OCI-LY3 (cell line): ENCODE data around the gene ARHGAP42.

Experiments used
- H2AFZ ChIP-seq: fragments of 200-600, 300-600 bp; shearing (Covaris generic); 2 replicates; pipeline ENCODE4 v1.6.0; 2014; ENCODE audit warnings: antibody characterized with exemption, low read depth, low read length
- H3K27ac ChIP-seq: fragments of 200-600, 300-600 bp; sonication (generic); 2 replicates; pipeline ENCODE4 v1.5.1; 2014; ENCODE audit warnings: mild to moderate bottlenecking, low read length, moderate library complexity, mixed read lengths
- H3K27me3 ChIP-seq: fragments of 200-600, 300-600 bp; sonication (generic); 2 replicates; pipeline ENCODE4 v1.6.1; 2014; ENCODE audit warnings: low read depth, low read length, mixed read lengths
- H3K36me3 ChIP-seq: fragments of 200-600, 300-600 bp; sonication (generic); replicated peaks from 2 replicates; pipeline ENCODE3; 2014; ENCODE audit warnings: low read depth, low read length, mixed read lengths
- H3K4me1 ChIP-seq: fragments of 300-600, 200-600 bp; sonication (generic); 2 replicates; pipeline ENCODE4 v1.6.1; 2014; ENCODE audit warnings: low read length, mixed read lengths
- H3K4me2 ChIP-seq: fragments of 200-600, 300-600 bp; sonication (generic); 2 replicates; pipeline ENCODE4 v1.6.1; 2014; ENCODE audit warnings: low read length, mixed read lengths
- H3K4me3 ChIP-seq: fragments of 300-600, 200-600 bp; sonication (generic); 2 replicates; pipeline ENCODE4 v1.5.1; 2014; ENCODE audit warnings: antibody characterized with exemption, mild to moderate bottlenecking, low read length, moderate library complexity
- H3K79me2 ChIP-seq: fragments of 300-600, 200-600 bp; shearing (Covaris generic); 2 replicates; pipeline ENCODE4 v1.6.1; 2014; ENCODE audit warnings: mild to moderate bottlenecking, low read length, mixed read lengths
- H3K9ac ChIP-seq: fragments of 300-600, 200-600 bp; shearing (Covaris generic); 2 replicates; pipeline ENCODE4 v1.6.0; 2014; ENCODE audit warnings: mild to moderate bottlenecking, low read length, moderate library complexity
- H3K9me3 ChIP-seq: fragments of 200-600, 300-600 bp; shearing (Covaris generic); 2 replicates; pipeline ENCODE4 v1.6.1; 2014; ENCODE audit warnings: low read length, mixed read lengths; ENCODE audit not compliant: insufficient read depth
- H4K20me1 ChIP-seq: fragments of 200-600, 300-600 bp; sonication (generic); 2 replicates; pipeline ENCODE4 v1.6.1; 2016; ENCODE audit warnings: low read length, mixed read lengths; ENCODE audit not compliant: insufficient read depth
- CTCF ChIP-seq: fragments of 200-600, 300-600 bp; sonication (generic); IDR thresholded peaks from 2 replicates; pipeline ENCODE4 v1.5.1; 2014; ENCODE audit warnings: antibody characterized with exemption, low read length, low read depth
- EZH2phosphoT487 ChIP-seq: fragments of 200-600 bp; shearing (Covaris generic); IDR thresholded peaks from 2 replicates; pipeline ENCODE4 v1.6.1; 2018; ENCODE audit warnings: antibody characterized with exemption, mixed run types, low read depth

The ARHGAP42 gene

GRCh38 chr11:100999756-101000155 is 312.7 kb downstream of the ARHGAP42 start:
- Histone ChIP-seq H3K4me2 (no peak overlapping the region), H3K27ac (no peak overlapping the region), H3K4me3 (no peak overlapping the region), H3K36me3 (no peaks in the 10 kb centered on the region), H3K9me3 (no peaks in the 10 kb centered on the region), H3K27me3 (no peaks in the 10 kb centered on the region), H3K4me1 (no peaks in the 10 kb centered on the region), H3K9ac (no peak overlapping the region), H4K20me1 (no peaks in the 10 kb centered on the region), H3K79me2 (no peaks in the 10 kb centered on the region), H2AFZ (no peak overlapping the region)
- TF ChIP-seq CTCF: no peak
- no peak for TF ChIP-seq EZH2phosphoT487

DNA sequence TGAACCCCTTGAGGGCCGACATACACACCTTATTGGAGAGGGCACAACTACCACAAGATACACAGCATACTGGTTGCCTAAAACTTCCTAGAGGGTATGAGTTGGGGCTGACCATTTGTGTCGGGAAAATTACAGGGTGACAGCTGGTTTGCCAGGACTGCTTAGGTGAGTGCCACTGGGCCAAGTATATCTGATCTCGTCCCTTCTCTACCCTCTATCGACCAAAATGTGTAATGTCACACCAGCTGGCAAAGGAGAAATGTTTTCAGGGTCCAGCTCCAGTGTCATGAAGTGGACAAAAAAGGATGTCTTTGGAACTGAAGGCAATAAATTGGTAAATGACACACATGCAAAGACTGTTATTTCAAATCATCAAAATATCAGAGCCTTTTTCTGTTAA is 316.4 kb downstream of the ARHGAP42 start:
- no peaks in the 10 kb centered on the region for H3K79me2 ChIP-seq
- no peak overlapping the region for H3K27ac ChIP-seq
- TF ChIP-seq EZH2phosphoT487: no peak
- peak; percentile 41 for TF ChIP-seq CTCF
- H3K36me3 ChIP-seq: no peaks in the 10 kb centered on the region
- H3K9me3 ChIP-seq: no peaks in the 10 kb centered on the region
- no peak overlapping the region for H2AFZ ChIP-seq
- no peak overlapping the region for H3K4me3 ChIP-seq
- H3K4me1 ChIP-seq: peaks cover under 1% of the 10 kb centered on the region; the same call in 1 of the 2 replicates
- no peaks in the 10 kb centered on the region for H4K20me1 ChIP-seq
- no peaks in the 10 kb centered on the region for H3K27me3 ChIP-seq
- H3K9ac ChIP-seq: no peak overlapping the region
- H3K4me2 ChIP-seq: no peak overlapping the region

GRCh38 chr11:101008961-101009689 is 322.0 kb downstream of the ARHGAP42 start:
- no peaks in the 10 kb centered on the region for H4K20me1 ChIP-seq
- no peak overlapping the region for H3K27ac ChIP-seq

DNA sequence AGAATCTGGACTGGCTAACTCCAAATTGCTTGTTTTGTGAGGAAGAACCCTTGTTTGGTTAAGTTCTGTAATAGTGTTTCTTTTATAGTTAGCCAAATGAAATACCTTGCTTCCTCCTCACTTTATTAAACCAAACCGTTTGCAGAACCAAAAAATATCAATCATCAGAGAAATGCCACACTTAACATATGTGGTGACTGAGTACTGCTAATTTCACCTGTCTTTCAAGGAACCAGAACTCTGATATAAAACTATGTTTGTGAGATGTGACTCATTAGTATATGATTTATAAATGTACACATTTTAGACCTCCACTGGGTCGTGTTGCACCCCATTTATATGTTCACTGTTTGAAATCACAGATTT is 322.6 kb downstream of the ARHGAP42 start:
- TF ChIP-seq CTCF (no peak), EZH2phosphoT487 (no peak)
- Histone ChIP-seq H4K20me1 (no peaks in the 10 kb centered on the region), H3K9me3 (no peaks in the 10 kb centered on the region), H3K27me3 (no peaks in the 10 kb centered on the region), H3K79me2 (no peaks in the 10 kb centered on the region), H3K27ac (no peak overlapping the region), H3K9ac (no peak overlapping the region), H3K36me3 (no peaks in the 10 kb centered on the region), H2AFZ (no peak overlapping the region), H3K4me3 (no peak overlapping the region), H3K4me2 (peak overlapping the region; percentile 30), H3K4me1 (peaks cover 14% of the 10 kb centered on the region)

More at GRCh38 chr11:101008961-101009689, 322.0 kb downstream of the ARHGAP42 start:
- no peak overlapping the region for H2AFZ ChIP-seq
- H3K27me3 ChIP-seq: no peaks in the 10 kb centered on the region
- H3K9ac ChIP-seq: no peak overlapping the region
- no peak for TF ChIP-seq EZH2phosphoT487
- TF ChIP-seq CTCF: no peak
- H3K9me3 ChIP-seq: no peaks in the 10 kb centered on the region
- no peaks in the 10 kb centered on the region for H3K36me3 ChIP-seq
- no peaks in the 10 kb centered on the region for H3K79me2 ChIP-seq
- peaks cover 14% of the 10 kb centered on the region for H3K4me1 ChIP-seq
- H3K4me2 ChIP-seq: peak overlapping the region; percentile 30
- no peak overlapping the region for H3K4me3 ChIP-seq
